PC-3 (cell line): Measurements from ENCODE around the gene PKP1. TPM values are rescaled to one million over a fixed set of nuclear protein-coding genes. Genes with fewer than 3 reads are reported as not detected.

ENCODE experiments used
- ATAC-seq: fragments of 200-7000 bp; cut with Tn5 transposase; 2 replicates; pipeline ENCODE4 v1.9.1; 2020; ENCODE audit warnings: mild to moderate bottlenecking, moderate library complexity
- BruUV-seq: library from RNA; stranded (reverse); fragments of 400-500 nt; replicated peaks from 2 replicates; lab custom pipeline; 2021; lab: Mats Ljungman, UMichigan
- CTCF ChIA-PET: fragments of 300-600 bp; sonication (Branson Sonifier 250); formaldehyde crosslinking; loops from one replicate; lab custom pipeline; 2022; ENCODE audit warnings: antibody characterized with exemption; lab: Charles Lee
- POLR2A ChIA-PET: fragments of 300-600 bp; sonication (Branson Sonifier 250); formaldehyde crosslinking; loops from one replicate; lab custom pipeline; 2022; ENCODE audit warnings: antibody characterized with exemption; ENCODE audit not compliant: unreplicated experiment; lab: Charles Lee
- DNase-seq: peaks from one replicate; pipeline ENCODE4 v3.0.0-alpha.2; 2015
- H2AFZ ChIP-seq: fragments of 300-600 bp; sonication (generic); 2 replicates; pipeline ENCODE4 v1.6.0; 2016; ENCODE audit warnings: antibody characterized with exemption, low read length
- H3F3A ChIP-seq: fragments of 300-600 bp; sonication (generic); one replicate; pipeline ENCODE4 v1.6.0; 2017; ENCODE audit warnings: antibody characterized with exemption, low read length, control low read depth, mild to moderate bottlenecking; ENCODE audit not compliant: unreplicated experiment
- H3K27ac ChIP-seq: fragments of 300-600 bp; sonication (generic); 2 replicates; pipeline ENCODE4 v1.5.1; 2016; ENCODE audit warnings: mild to moderate bottlenecking, low read length
- H3K27me3 ChIP-seq: fragments of 300-600 bp; sonication (generic); 2 replicates; pipeline ENCODE4 v1.6.1; 2016; ENCODE audit warnings: low read length, mixed read lengths
- H3K36me3 ChIP-seq: fragments of 300-600 bp; sonication (generic); 2 replicates; pipeline ENCODE4 v1.6.1; 2016; ENCODE audit warnings: low read depth, mixed run types, low read length, mixed read lengths
- H3K4me1 ChIP-seq: fragments of 300-600 bp; sonication (generic); 2 replicates; pipeline ENCODE4 v1.5.1; 2016; ENCODE audit warnings: low read length; ENCODE audit not compliant: insufficient read depth
- H3K4me2 ChIP-seq: fragments of 300-600 bp; sonication (generic); 2 replicates; pipeline ENCODE4 v1.6.0; 2016; ENCODE audit warnings: low read length
- H3K4me3 ChIP-seq: fragments of 300-600 bp; sonication (generic); 2 replicates; pipeline ENCODE4 v1.5.1; 2016; ENCODE audit warnings: mild to moderate bottlenecking, low read length, mixed read lengths
- H3K79me2 ChIP-seq: fragments of 300-600 bp; sonication (generic); 2 replicates; pipeline ENCODE4 v1.6.1; 2017; ENCODE audit warnings: low read length, mixed read lengths
- H3K9ac ChIP-seq: fragments of 300-600 bp; sonication (generic); 2 replicates; pipeline ENCODE4 v1.6.0; 2016; ENCODE audit warnings: mild to moderate bottlenecking, low read length
- H3K9me2 ChIP-seq: fragments of 300-600 bp; sonication (generic); replicated peaks from 2 replicates; pipeline ENCODE4 v1.6.1; 2016; ENCODE audit warnings: mixed run types, low read length, mixed read lengths
- H3K9me3 ChIP-seq: fragments of 300-600 bp; sonication (generic); 2 replicates; pipeline ENCODE4 v1.6.1; 2016; ENCODE audit warnings: low read length, mixed read lengths
- H4K20me1 ChIP-seq: fragments of 300-600 bp; sonication (generic); 2 replicates; pipeline ENCODE4 v1.6.1; 2016; ENCODE audit warnings: low read length, mixed read lengths
- CTCF ChIP-seq: fragments of 300-600 bp; sonication (generic); conservative IDR thresholded peaks from 2 replicates; pipeline ENCODE4 v1.5.1; 2017; ENCODE audit warnings: antibody characterized with exemption, low read depth, mild to moderate bottlenecking, low read length
- EZH2 ChIP-seq: fragments of 300-600 bp; sonication (generic); IDR thresholded peaks from one replicate; pipeline ENCODE4 v1.6.1; 2017; ENCODE audit warnings: antibody characterized with exemption, mild to moderate bottlenecking, low read length; ENCODE audit not compliant: unreplicated experiment
- EZH2phosphoT487 ChIP-seq: fragments of 300-600 bp; sonication (generic); IDR thresholded peaks from 2 replicates; pipeline ENCODE4 v1.6.1; 2018; ENCODE audit warnings: mild to moderate bottlenecking, antibody characterized with exemption, low read length, borderline replicate concordance
- intact Hi-C: fragments of 100-400 bp; cut with micrococcal nuclease; formaldehyde crosslinking; loops from 2 replicates; pipeline ENCODE4 v1.9.0; 2023
- total RNA-seq: library from RNA; depleted of rRNA; stranded (reverse); fragments of >200 nt; gene quantifications from 2 replicates; pipeline ENCODE4 v1.2.3, GENCODE V29; 2014

Gene PKP1
- total RNA-seq, 1 experiment from 2014 or later = 211 TPM

DNA sequence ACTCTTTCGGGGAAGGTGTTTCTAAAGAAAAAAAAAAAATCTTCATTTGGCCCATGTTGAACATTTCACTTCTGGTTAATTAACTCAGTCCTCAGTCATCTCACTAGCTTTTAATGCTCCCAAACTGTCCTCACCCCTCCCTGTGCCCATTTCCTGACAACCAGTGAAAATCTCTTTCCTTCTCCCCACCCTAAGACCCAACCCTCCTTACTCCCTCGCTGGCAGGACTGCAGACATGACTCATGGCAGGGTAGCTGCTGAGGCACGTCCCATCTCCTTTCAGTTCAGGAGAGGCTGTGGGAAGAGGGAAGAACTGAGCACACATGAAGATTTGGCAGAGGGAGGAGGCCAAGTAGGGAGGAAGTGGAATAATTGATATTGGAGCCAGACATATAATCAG, 12.6 kb downstream of the PKP1 start:
- H3K27ac ChIP-seq = peak overlapping the region; percentile 67
- no TSS peak for BruUV-seq
- H3F3A ChIP-seq = peaks cover 11% of the 10 kb centered on the region
- no peaks in the 10 kb centered on the region for H3K27me3 ChIP-seq
- H3K4me2 ChIP-seq = peak overlapping the region; percentile 27
- peak overlapping the region; percentile 3; the same call in 1 of the 2 replicates for H3K4me3 ChIP-seq
- intact Hi-C loops = loop anchor here (1.0 kb wide), 3 partner anchors 12 to 50 kb away; partner anchors contain the start of gene PKP1
- ChIA-PET POLR2A (interaction anchor here (0.9 to 1.1 kb wide), 3 partner anchors 10 to 12 kb away, joined by 3 to 12 read pairs (median 5); partner anchors contain the start of gene PKP1), CTCF (interaction anchor here (0.6 to 1.5 kb wide), 5 partner anchors 12 to 140 kb away, joined by 3 to 6 read pairs (median 3); no protein-coding TSS in a partner anchor)
- DNase-seq = peak; percentile 100
- peak; percentile 90 for ATAC-seq
- H3K9ac ChIP-seq = peak overlapping the region; percentile 11
- H3K9me3 ChIP-seq = no peaks in the 10 kb centered on the region
- peaks cover 75% of the 10 kb centered on the region for H3K36me3 ChIP-seq
- TF ChIP-seq CTCF (no peak), EZH2phosphoT487 (no peak), EZH2 (no peak)
- H3K4me1 ChIP-seq = peaks cover 49% of the 10 kb centered on the region
- no peaks in the 10 kb centered on the region for H3K9me2 ChIP-seq
- H2AFZ ChIP-seq = no peak overlapping the region
- H3K79me2 ChIP-seq = peaks cover 93% of the 10 kb centered on the region
- peaks cover 34% of the 10 kb centered on the region for H4K20me1 ChIP-seq

DNA sequence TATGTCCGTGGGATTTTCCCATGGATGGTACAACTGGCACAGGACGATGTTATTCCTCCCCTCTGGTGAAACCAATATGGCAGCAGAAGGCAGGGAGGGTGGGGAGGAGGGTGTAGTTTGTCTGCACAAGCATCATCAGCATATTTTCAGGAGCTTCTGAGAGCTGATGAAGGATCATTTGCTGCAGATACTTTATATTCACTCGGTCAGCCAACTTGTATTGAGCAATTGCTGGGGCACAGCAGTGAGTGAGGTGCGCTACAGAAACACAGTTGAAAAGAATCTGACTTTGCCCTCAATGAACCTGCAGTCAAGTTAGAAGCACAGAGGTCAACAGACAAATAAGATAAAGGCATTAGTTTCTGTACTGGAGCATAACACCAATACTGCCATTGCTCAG, 13.0 kb downstream of the PKP1 start:
- H3K4me3 ChIP-seq = peak overlapping the region; percentile 3; the same call in 1 of the 2 replicates
- intact Hi-C loops = loop anchor here (1.0 kb wide), 3 partner anchors 12 to 50 kb away; partner anchors contain the start of gene PKP1
- BruUV-seq = TSS peak; percentile 13
- no peak overlapping the region for H2AFZ ChIP-seq
- peaks cover 76% of the 10 kb centered on the region for H3K36me3 ChIP-seq
- peaks cover 11% of the 10 kb centered on the region for H3F3A ChIP-seq
- POLR2A ChIA-PET = interaction anchor here (0.9 to 1.1 kb wide), 2 partner anchors 12 to 13 kb away, joined by 5 to 12 read pairs; partner anchors contain the start of gene PKP1
- H3K9me3 ChIP-seq = no peaks in the 10 kb centered on the region
- peaks cover 32% of the 10 kb centered on the region for H4K20me1 ChIP-seq
- H3K9me2 ChIP-seq = no peaks in the 10 kb centered on the region
- peak overlapping the region; percentile 11 for H3K9ac ChIP-seq
- peak overlapping the region; percentile 67 for H3K27ac ChIP-seq
- H3K27me3 ChIP-seq = no peaks in the 10 kb centered on the region
- H3K4me2 ChIP-seq = peak overlapping the region; percentile 27
- H3K79me2 ChIP-seq = peaks cover 93% of the 10 kb centered on the region
- TF ChIP-seq EZH2phosphoT487 = no peak
- no peak for TF ChIP-seq EZH2
- no peak for TF ChIP-seq CTCF
- peaks cover 49% of the 10 kb centered on the region for H3K4me1 ChIP-seq
- no peak for ATAC-seq
- CTCF ChIA-PET = interaction anchor here (1.0 to 1.5 kb wide), 4 partner anchors 11 to 52 kb away, joined by 3 to 6 read pairs (median 4); no protein-coding TSS in a partner anchor
- no peak for DNase-seq
